ENCODE results near the gene OXNAD1.

OXNAD1 gene

GRCh38 chr3:16300881-16301359 is 35.9 kb downstream of the OXNAD1 start:
- Histone ChIP-seq H3K4me3 (ENCODE audit: low read length) (no peak overlapping the region), H3K9ac (ENCODE audit: low read length) (no peak overlapping the region), H3K4me1 (ENCODE audit: low read length) (peaks cover 18% of the 10 kb centered on the region), H3K36me3 (replicated peaks; ENCODE audit: insufficient read depth, low read length) (no peaks in the 10 kb centered on the region; the same call in 1 of the 2 replicates), H2AFZ (ENCODE audit: low read length) (no peak overlapping the region), H3F3A (ENCODE audit: insufficient read depth, low read length) (no peaks in the 10 kb centered on the region), H3K27ac (ENCODE audit: low read length) (no peak overlapping the region), H3K4me2 (ENCODE audit: low read depth, low read length) (no peak overlapping the region), H3K9me3 (replicated peaks; ENCODE audit: insufficient read depth, low read length) (no peaks in the 10 kb centered on the region), H3K79me2 (ENCODE audit: low read length) (no peaks in the 10 kb centered on the region), H3K27me3 (replicated peaks; ENCODE audit: insufficient read depth, low read length) (no peaks in the 10 kb centered on the region), H3K9me2 (replicated peaks; ENCODE audit: insufficient read depth, low read length) (no peaks in the 10 kb centered on the region), H4K20me1 (ENCODE audit: insufficient read depth, low read length) (no peaks in the 10 kb centered on the region)
- peak; percentile 30 for DNase-seq
- TF ChIP-seq CTCF (IDR thresholded peaks at IDR 0.05; ENCODE audit: low read length) (no peak), EZH2 (optimal IDR thresholded peaks at IDR 0.05; ENCODE audit: low read depth, low read length) (no peak), EZH2phosphoT487 (IDR thresholded peaks at IDR 0.05; ENCODE audit: low read length) (no peak)

GRCh38 chr3:16301507-16301906 is 36.5 kb downstream of the OXNAD1 start:
- H3K9ac ChIP-seq (ENCODE audit: low read length) = no peak overlapping the region
- no peak overlapping the region for H3K4me2 ChIP-seq (ENCODE audit: low read depth, low read length)
- peaks cover 4% of the 10 kb centered on the region; the same call in 1 of the 2 replicates for H3K79me2 ChIP-seq (ENCODE audit: low read length)
- no peak for DNase-seq
- H4K20me1 ChIP-seq (ENCODE audit: insufficient read depth, low read length) = no peaks in the 10 kb centered on the region
- no peak for TF ChIP-seq EZH2phosphoT487 (IDR thresholded peaks at IDR 0.05; ENCODE audit: low read length)
- no peak for TF ChIP-seq EZH2 (optimal IDR thresholded peaks at IDR 0.05; ENCODE audit: low read depth, low read length)
- TF ChIP-seq CTCF (IDR thresholded peaks at IDR 0.05; ENCODE audit: low read length) = no peak
- H2AFZ ChIP-seq (ENCODE audit: low read length) = no peak overlapping the region
- H3K27ac ChIP-seq (ENCODE audit: low read length) = no peak overlapping the region
- H3K27me3 ChIP-seq (replicated peaks; ENCODE audit: insufficient read depth, low read length) = no peaks in the 10 kb centered on the region
- no peaks in the 10 kb centered on the region for H3F3A ChIP-seq (ENCODE audit: insufficient read depth, low read length)
- no peaks in the 10 kb centered on the region; the same call in 1 of the 2 replicates for H3K36me3 ChIP-seq (replicated peaks; ENCODE audit: insufficient read depth, low read length)
- H3K4me1 ChIP-seq (ENCODE audit: low read length) = peaks cover 18% of the 10 kb centered on the region
- no peak overlapping the region for H3K4me3 ChIP-seq (ENCODE audit: low read length)
- H3K9me3 ChIP-seq (replicated peaks; ENCODE audit: insufficient read depth, low read length) = no peaks in the 10 kb centered on the region
- H3K9me2 ChIP-seq (replicated peaks; ENCODE audit: insufficient read depth, low read length) = no peaks in the 10 kb centered on the region

- no peak overlapping the region for H2AFZ ChIP-seq (ENCODE audit: low read length)
- no peak overlapping the region for H3K27ac ChIP-seq (ENCODE audit: low read length)
- peaks cover 18% of the 10 kb centered on the region for H3K4me1 ChIP-seq (ENCODE audit: low read length)
- H3F3A ChIP-seq (ENCODE audit: insufficient read depth, low read length) = no peaks in the 10 kb centered on the region
- no peak overlapping the region for H3K4me3 ChIP-seq (ENCODE audit: low read length)
- no peaks in the 10 kb centered on the region for H3K9me2 ChIP-seq (replicated peaks; ENCODE audit: insufficient read depth, low read length)
- H3K9me3 ChIP-seq (replicated peaks; ENCODE audit: insufficient read depth, low read length) = no peaks in the 10 kb centered on the region
- H3K27me3 ChIP-seq (replicated peaks; ENCODE audit: insufficient read depth, low read length) = no peaks in the 10 kb centered on the region
- H3K79me2 ChIP-seq (ENCODE audit: low read length) = peaks cover 11% of the 10 kb centered on the region; the same call in 1 of the 2 replicates
- H4K20me1 ChIP-seq (ENCODE audit: insufficient read depth, low read length) = no peaks in the 10 kb centered on the region
- TF ChIP-seq EZH2phosphoT487 (IDR thresholded peaks at IDR 0.05; ENCODE audit: low read length) (no peak), CTCF (IDR thresholded peaks at IDR 0.05; ENCODE audit: low read length) (no peak), EZH2 (optimal IDR thresholded peaks at IDR 0.05; ENCODE audit: low read depth, low read length) (no peak)
- no peaks in the 10 kb centered on the region; the same call in 1 of the 2 replicates for H3K36me3 ChIP-seq (replicated peaks; ENCODE audit: insufficient read depth, low read length)
- peak; percentile 45 for DNase-seq
- no peak overlapping the region for H3K9ac ChIP-seq (ENCODE audit: low read length)
- H3K4me2 ChIP-seq (ENCODE audit: low read depth, low read length) = no peak overlapping the region
Measured at GRCh38 chr3:16302082-16302631, 37.1 kb downstream of the OXNAD1 start.

All from MM.1S (cell line).